ENCODE results near the gene RASGRF2. TPM values are rescaled to one million over a fixed set of nuclear protein-coding genes. Genes with fewer than 3 reads are reported as not detected.

RASGRF2 gene
- total RNA-seq, 4 donors from 2014 or later: 3.8 to 9.1 (median 5.3) TPM

DNA sequence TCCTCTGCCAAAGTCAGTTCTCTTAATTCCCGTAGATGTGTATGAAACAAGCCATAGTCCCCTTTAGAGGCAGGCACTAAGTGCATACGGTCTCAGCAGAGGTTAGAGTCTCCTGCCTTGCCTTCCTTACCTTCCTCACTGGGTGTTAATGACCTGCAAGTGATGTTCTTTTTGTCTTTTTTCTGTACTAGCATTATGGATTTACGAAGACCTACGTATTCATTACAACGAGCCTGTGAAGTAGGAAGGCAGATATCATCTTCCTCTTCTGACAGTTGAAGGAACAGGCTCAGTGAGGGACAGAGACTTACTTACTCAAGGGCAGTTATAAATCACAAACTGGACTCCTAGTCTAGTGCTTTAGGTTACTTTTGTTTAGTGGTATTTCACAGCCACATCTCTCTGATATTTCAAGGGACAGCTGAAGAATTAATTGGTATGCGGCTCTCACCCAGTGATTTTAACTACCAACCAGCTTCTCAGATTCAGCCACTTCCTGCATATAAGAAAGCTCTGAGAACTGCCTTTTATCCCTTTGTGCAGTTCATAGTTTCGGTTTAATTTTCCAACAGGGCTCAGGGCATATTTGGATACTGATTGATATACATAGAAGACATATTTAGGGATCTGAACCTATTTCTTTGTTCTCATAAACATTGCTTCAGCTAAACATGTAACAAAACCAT is 187.9 kb downstream of the RASGRF2 start:
- Histone ChIP-seq H3K27me3 (no peaks in the 10 kb centered on the region), H3K4me3 (no peak overlapping the region), H3K36me3 (no peaks in the 10 kb centered on the region), H3K4me1 (no peaks in the 10 kb centered on the region), H3K9me3 (peaks cover 0 to under 1% (median 0%) of the 10 kb centered on the region in 3 donors), H3K27ac (no peak overlapping the region)
- ATAC-seq: no peak
- TF ChIP-seq POLR2AphosphoS5 (IDR thresholded peaks at IDR 0.05) (no peak), EP300 (IDR thresholded peaks at IDR 0.05) (no peak)
- TF ChIP-seq, protein P1, sequence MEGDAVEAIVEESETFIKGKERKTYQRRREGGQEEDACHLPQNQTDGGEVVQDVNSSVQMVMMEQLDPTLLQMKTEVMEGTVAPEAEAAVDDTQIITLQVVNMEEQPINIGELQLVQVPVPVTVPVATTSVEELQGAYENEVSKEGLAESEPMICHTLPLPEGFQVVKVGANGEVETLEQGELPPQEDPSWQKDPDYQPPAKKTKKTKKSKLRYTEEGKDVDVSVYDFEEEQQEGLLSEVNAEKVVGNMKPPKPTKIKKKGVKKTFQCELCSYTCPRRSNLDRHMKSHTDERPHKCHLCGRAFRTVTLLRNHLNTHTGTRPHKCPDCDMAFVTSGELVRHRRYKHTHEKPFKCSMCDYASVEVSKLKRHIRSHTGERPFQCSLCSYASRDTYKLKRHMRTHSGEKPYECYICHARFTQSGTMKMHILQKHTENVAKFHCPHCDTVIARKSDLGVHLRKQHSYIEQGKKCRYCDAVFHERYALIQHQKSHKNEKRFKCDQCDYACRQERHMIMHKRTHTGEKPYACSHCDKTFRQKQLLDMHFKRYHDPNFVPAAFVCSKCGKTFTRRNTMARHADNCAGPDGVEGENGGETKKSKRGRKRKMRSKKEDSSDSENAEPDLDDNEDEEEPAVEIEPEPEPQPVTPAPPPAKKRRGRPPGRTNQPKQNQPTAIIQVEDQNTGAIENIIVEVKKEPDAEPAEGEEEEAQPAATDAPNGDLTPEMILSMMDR (IDR thresholded peaks at IDR 0.05): no peak
- 61 to 68% methylated on average over 6 to 7 of the region's 7 CpGs for WGBS, 2 donors (ENCODE audit: low coverage in 1 of 2)

DNA sequence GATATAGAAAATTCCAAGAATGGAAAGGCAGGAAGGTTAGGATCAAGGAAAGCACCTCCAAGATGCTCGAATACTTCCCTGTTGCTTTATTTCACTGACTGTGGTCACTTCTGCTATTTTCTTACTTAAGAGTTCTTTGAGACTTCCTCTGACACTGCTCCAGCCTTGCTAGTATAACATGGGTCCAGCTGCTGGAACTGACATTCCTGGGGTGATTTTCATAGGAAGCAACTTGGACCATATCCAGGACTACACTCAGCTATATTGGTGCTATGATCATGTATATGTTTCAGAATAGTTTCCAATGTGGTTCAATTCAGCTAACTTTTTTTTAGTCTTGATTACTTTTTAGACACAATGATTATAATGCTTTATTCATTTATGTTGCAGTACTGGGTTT is 191.4 kb downstream of the RASGRF2 start:
- Histone ChIP-seq H3K9me3 (peaks cover 0 to 24% (median 0%) of the 10 kb centered on the region in 3 donors), H3K27ac (no peak overlapping the region), H3K27me3 (no peaks in the 10 kb centered on the region), H3K36me3 (no peaks in the 10 kb centered on the region), H3K4me1 (no peaks in the 10 kb centered on the region), H3K4me3 (no peak overlapping the region)
- ATAC-seq: no peak
- TF ChIP-seq POLR2AphosphoS5 (IDR thresholded peaks at IDR 0.05): no peak
- TF ChIP-seq, protein P1 (IDR thresholded peaks at IDR 0.05): no peak
- no peak for TF ChIP-seq POLR2A (IDR thresholded peaks at IDR 0.05)
- no peak for TF ChIP-seq EP300 (IDR thresholded peaks at IDR 0.05)
- WGBS, 2 donors (ENCODE audit: low coverage in 1 of 2): 50 to 80% methylated on average over 1 of the region's 1 CpG

DNA sequence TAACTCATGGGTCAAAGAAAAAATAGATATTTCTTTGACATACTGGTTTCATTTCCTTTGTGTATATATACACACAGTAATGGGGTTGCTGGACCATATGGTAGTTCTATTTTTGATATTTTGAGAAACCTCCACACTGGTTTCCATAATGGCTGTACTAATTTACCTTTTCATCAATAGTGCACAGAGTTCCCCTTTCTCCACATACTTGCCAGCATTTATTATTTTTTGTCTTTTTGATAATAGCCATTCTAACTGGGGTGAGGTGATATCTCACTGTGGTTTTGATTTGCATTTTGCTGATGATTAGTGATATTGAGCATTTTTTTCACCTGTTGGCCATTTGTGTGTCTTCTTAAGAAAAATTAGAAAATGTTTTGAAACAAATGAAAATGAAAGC is 194.6 kb downstream of the RASGRF2 start:
- Histone ChIP-seq H3K27me3 (no peaks in the 10 kb centered on the region), H3K4me1 (no peaks in the 10 kb centered on the region), H3K36me3 (no peaks in the 10 kb centered on the region), H3K27ac (no peak overlapping the region), H3K9me3 (peaks cover 0 to 29% (median 0%) of the 10 kb centered on the region in 3 donors), H3K4me3 (no peak overlapping the region)
- no peak for TF ChIP-seq POLR2AphosphoS5 (IDR thresholded peaks at IDR 0.05)
- no peak for TF ChIP-seq EP300 (IDR thresholded peaks at IDR 0.05)
- TF ChIP-seq POLR2A (IDR thresholded peaks at IDR 0.05): no peak
- TF ChIP-seq, protein P1 (IDR thresholded peaks at IDR 0.05): no peak
- ATAC-seq: no peak

DNA sequence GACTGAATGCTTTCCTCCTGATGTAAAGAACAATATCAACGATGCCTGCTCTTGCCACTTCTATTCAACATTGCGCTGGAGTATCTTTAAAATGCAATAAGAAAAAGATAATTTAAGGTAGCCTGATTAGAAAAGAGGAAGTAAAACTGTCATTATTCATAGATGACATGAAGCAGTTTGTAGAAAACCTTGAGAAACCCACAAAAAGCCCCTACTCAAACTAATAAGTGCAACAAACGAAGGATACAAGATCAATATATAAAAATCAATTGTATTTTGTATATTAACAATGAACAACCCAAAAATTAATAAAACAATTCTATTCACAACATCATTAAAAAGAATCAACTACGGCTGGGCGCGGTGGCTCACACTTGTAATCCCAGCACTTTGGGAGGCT is 196.6 kb downstream of the RASGRF2 start:
- TF ChIP-seq, protein P1 (IDR thresholded peaks at IDR 0.05): no peak
- TF ChIP-seq EP300 (IDR thresholded peaks at IDR 0.05): no peak
- no peak overlapping the region for H3K4me3 ChIP-seq

DNA sequence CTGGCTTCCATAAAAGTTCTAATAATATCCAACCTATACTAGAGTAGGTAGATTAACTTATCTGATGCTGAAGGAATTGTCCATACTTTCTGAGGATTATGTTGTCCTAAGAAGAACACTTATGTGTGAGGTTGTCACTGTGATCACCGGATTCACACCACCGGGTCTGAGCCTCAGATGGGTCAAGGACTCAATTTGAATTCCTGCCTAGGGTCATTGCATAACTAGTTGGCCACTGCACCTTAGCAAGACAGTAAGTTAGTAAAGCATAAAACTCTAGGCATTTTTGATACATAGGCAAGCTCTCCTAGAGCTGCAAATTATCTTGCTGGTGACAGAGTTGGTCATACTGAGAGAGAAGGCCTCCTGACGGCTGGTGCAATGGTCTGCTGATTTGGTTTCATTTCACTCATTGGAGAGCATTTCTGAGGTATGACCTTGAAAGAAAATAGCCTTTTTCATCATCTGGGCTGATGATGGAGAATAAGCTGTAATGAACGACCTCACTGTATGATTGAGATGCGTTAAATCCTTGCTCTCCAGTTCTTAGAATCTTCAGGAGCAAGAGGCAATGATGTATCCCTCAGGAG is 200.9 kb downstream of the RASGRF2 start:
- no peak overlapping the region for H3K27ac ChIP-seq
- no peak for ATAC-seq
- 75 to 78% methylated on average over 4 of the region's 5 CpGs for whole genome bisulfite sequencing, 2 donors (ENCODE audit: low coverage in 1 of 2)
- H3K9me3 ChIP-seq: peaks cover 0 to 9% (median 0%) of the 10 kb centered on the region in 3 donors
- H3K27me3 ChIP-seq: no peaks in the 10 kb centered on the region
- H3K36me3 ChIP-seq: no peaks in the 10 kb centered on the region
- TF ChIP-seq POLR2AphosphoS5 (IDR thresholded peaks at IDR 0.05) (no peak), EP300 (IDR thresholded peaks at IDR 0.05) (no peak), POLR2A (IDR thresholded peaks at IDR 0.05) (no peak)
- TF ChIP-seq, protein P1 (IDR thresholded peaks at IDR 0.05): no peak
- H3K4me3 ChIP-seq: no peak overlapping the region
- H3K4me1 ChIP-seq: no peaks in the 10 kb centered on the region

More for the DNA sequence above, 196.6 kb downstream of the RASGRF2 start:
- Histone ChIP-seq H3K27me3 (no peaks in the 10 kb centered on the region), H3K36me3 (no peaks in the 10 kb centered on the region), H3K9me3 (peaks cover 0 to 29% (median 0%) of the 10 kb centered on the region in 3 donors), H3K27ac (no peak overlapping the region), H3K4me1 (no peaks in the 10 kb centered on the region)
- no peak for ATAC-seq
- 88 to 95% methylated on average over 3 to 6 of the region's 6 CpGs for WGBS, 2 donors (ENCODE audit: low coverage in 1 of 2)
